Parathyroid adenoma (tissue), 2 donors: ENCODE data around the gene SUGP1.

Experiments
- H2AFZ ChIP-seq: fragments of 300-600 bp; sonication (generic); one replicate; pipeline ENCODE4 v1.7.0; 2017; ENCODE audit warnings: antibody characterized with exemption, mild to moderate bottlenecking
- H3K27ac ChIP-seq: fragments of 300-600 bp; sonication (generic); one replicate; pipeline ENCODE4 v1.7.0; 2017
- H3K27me3 ChIP-seq: fragments of 300-600 bp; sonication (generic); one replicate; pipeline ENCODE4 v1.7.0; 2017; ENCODE audit warnings: low read length; ENCODE audit not compliant: control insufficient read depth, insufficient read depth
- H3K36me3 ChIP-seq: fragments of 300-600 bp; sonication (generic); one replicate; pipeline ENCODE4 v1.7.0; 2017; ENCODE audit warnings: low read length; ENCODE audit not compliant: control insufficient read depth, insufficient read depth
- H3K4me1 ChIP-seq: fragments of 300-600 bp; sonication (generic); one replicate; pipeline ENCODE4 v1.7.0; 2017; ENCODE audit warnings: control low read depth
- H3K4me2 ChIP-seq: fragments of 300-600 bp; sonication (generic); one replicate; pipeline ENCODE4 v1.7.0; 2017; ENCODE audit warnings: low read length
- H3K4me3 ChIP-seq: fragments of 300-600 bp; sonication (generic); one replicate; pipeline ENCODE4 v1.7.0; 2017; ENCODE audit warnings: low read depth, low read length
- H3K79me2 ChIP-seq: fragments of 300-600 bp; sonication (generic); one replicate; pipeline ENCODE4 v1.7.0; 2017; ENCODE audit warnings: control low read depth
- H3K9ac ChIP-seq: fragments of 300-600 bp; sonication (generic); one replicate; pipeline ENCODE4 v1.7.0; 2017; ENCODE audit warnings: mild to moderate bottlenecking
- H3K9me3 ChIP-seq: fragments of 300-600 bp; sonication (generic); one replicate; pipeline ENCODE4 v1.7.0; 2017; ENCODE audit warnings: low read length; ENCODE audit not compliant: control insufficient read depth
- TF ChIP-seq, protein P1 (sequence below): fragments of 300-600 bp; sonication (generic); IDR thresholded peaks from one replicate; pipeline ENCODE4 v1.7.0; 2017; ENCODE audit warnings: antibody characterized with exemption, mild to moderate bottlenecking
- donor health status: primary hyperparathyroidism.

SUGP1 gene

GRCh38 chr19:19297759-19298158 lies 22.6 kb downstream of the SUGP1 start:
- Histone ChIP-seq H3K4me1 (no peaks in the 10 kb centered on the region), H3K4me3 (no peak overlapping the region), H2AFZ (no peak overlapping the region), H3K27ac (no peak overlapping the region), H3K4me2 (no peak overlapping the region), H3K27me3 (no peaks in the 10 kb centered on the region), H3K36me3 (no peaks in the 10 kb centered on the region), H3K9me3 (no peaks in the 10 kb centered on the region), H3K79me2 (peaks cover 3% of the 10 kb centered on the region), H3K9ac (no peak overlapping the region)
- TF ChIP-seq, protein P1, sequence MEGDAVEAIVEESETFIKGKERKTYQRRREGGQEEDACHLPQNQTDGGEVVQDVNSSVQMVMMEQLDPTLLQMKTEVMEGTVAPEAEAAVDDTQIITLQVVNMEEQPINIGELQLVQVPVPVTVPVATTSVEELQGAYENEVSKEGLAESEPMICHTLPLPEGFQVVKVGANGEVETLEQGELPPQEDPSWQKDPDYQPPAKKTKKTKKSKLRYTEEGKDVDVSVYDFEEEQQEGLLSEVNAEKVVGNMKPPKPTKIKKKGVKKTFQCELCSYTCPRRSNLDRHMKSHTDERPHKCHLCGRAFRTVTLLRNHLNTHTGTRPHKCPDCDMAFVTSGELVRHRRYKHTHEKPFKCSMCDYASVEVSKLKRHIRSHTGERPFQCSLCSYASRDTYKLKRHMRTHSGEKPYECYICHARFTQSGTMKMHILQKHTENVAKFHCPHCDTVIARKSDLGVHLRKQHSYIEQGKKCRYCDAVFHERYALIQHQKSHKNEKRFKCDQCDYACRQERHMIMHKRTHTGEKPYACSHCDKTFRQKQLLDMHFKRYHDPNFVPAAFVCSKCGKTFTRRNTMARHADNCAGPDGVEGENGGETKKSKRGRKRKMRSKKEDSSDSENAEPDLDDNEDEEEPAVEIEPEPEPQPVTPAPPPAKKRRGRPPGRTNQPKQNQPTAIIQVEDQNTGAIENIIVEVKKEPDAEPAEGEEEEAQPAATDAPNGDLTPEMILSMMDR = no peak

DNA sequence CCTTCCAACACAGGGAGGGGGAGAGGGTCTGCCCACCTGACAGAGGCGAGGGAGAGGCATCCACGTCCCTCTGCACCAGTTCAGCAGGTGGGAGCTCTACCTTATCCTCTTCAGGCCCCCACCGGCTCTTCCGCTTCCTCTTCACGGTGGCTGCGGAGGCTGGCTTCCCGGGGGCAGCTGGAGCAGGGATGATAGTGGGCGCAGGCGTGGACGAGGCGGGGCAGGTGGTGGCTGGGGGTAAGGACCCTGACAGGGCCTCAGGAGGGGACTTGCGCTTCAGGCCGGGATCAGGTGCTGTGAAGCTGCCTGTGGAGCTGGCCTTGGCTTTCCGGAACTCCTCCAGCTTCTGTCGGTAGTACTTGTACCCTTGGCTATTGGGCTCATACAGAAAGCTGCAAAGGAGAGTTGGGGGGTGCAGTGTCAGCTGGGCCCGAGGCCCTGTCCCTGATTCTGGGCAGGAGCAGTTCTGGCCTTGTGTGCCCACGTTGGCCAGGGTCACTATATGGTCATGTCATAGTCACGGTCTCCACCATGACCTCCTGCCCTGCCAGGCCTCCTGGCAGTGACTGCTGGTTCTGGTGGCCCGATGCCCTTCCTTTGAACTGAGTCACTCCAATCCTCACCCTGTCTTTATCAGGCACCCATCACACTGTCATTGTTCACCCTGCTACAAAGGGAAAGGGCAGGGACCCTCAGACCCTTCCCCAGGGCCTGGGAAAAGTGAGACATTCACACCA lies 23.2 kb downstream of the SUGP1 start:
- Histone ChIP-seq H3K27me3 (no peaks in the 10 kb centered on the region), H3K4me3 (no peak overlapping the region), H2AFZ (no peak overlapping the region), H3K9ac (no peak overlapping the region), H3K36me3 (no peaks in the 10 kb centered on the region), H3K9me3 (no peaks in the 10 kb centered on the region), H3K4me2 (no peak overlapping the region), H3K27ac (no peak overlapping the region), H3K4me1 (no peaks in the 10 kb centered on the region), H3K79me2 (peaks cover 3% of the 10 kb centered on the region)
- TF ChIP-seq, protein P1 = no peak

- TF ChIP-seq, protein P1 = no peak
- no peaks in the 10 kb centered on the region for H3K9me3 ChIP-seq
- H2AFZ ChIP-seq = no peak overlapping the region
- no peak overlapping the region for H3K4me2 ChIP-seq
- H3K9ac ChIP-seq = no peak overlapping the region
- no peaks in the 10 kb centered on the region for H3K27me3 ChIP-seq
- H3K79me2 ChIP-seq = peaks cover 3% of the 10 kb centered on the region
- H3K36me3 ChIP-seq = no peaks in the 10 kb centered on the region
- no peaks in the 10 kb centered on the region for H3K4me1 ChIP-seq
- no peak overlapping the region for H3K4me3 ChIP-seq
- no peak overlapping the region for H3K27ac ChIP-seq
Measured at GRCh38 chr19:19294914-19295313, 25.4 kb downstream of the SUGP1 start.

GRCh38 chr19:19292607-19293006 lies 27.7 kb downstream of the SUGP1 start:
- Histone ChIP-seq H3K4me1 (no peaks in the 10 kb centered on the region), H3K4me3 (no peak overlapping the region), H3K27me3 (no peaks in the 10 kb centered on the region), H3K79me2 (peaks cover 3% of the 10 kb centered on the region), H2AFZ (no peak overlapping the region), H3K9ac (no peak overlapping the region), H3K4me2 (no peak overlapping the region), H3K27ac (no peak overlapping the region), H3K36me3 (no peaks in the 10 kb centered on the region), H3K9me3 (no peaks in the 10 kb centered on the region)
- TF ChIP-seq, protein P1 = no peak

- no peak overlapping the region for H2AFZ ChIP-seq
- H3K9ac ChIP-seq = no peak overlapping the region
- no peaks in the 10 kb centered on the region for H3K4me1 ChIP-seq
- H3K27me3 ChIP-seq = no peaks in the 10 kb centered on the region
- H3K9me3 ChIP-seq = no peaks in the 10 kb centered on the region
- no peak overlapping the region for H3K4me3 ChIP-seq
- H3K79me2 ChIP-seq = peaks cover 2% of the 10 kb centered on the region
- H3K27ac ChIP-seq = no peak overlapping the region
- no peak overlapping the region for H3K4me2 ChIP-seq
- TF ChIP-seq, protein P1 = no peak
- no peaks in the 10 kb centered on the region for H3K36me3 ChIP-seq
Measured at GRCh38 chr19:19285686-19286085, 34.6 kb downstream of the SUGP1 start.
